Left cardiac atrium (tissue), 4 donors: ENCODE results near the gene RGS3. TPM values are rescaled to one million over a fixed set of nuclear protein-coding genes. Genes with fewer than 3 reads are reported as not detected.
A peak's percentile ranks its signal among the peaks of the same experiment; 100 is the strongest.

Experiments used
- ATAC-seq, 2 donors: fragments of 200-7000 bp; cut with Tn5 transposase; one replicate each; pipeline ENCODE4 v1.9.1; 2020; ENCODE audit warnings: mild to moderate bottlenecking in 2 of 2, moderate library complexity in 2 of 2
- DNase-seq: peaks from one replicate; pipeline ENCODE4 v3.0.0-alpha.2; 2020
- intact Hi-C, 2 donors: fragments of 100-400 bp; cut with DNase I; formaldehyde crosslinking; loops; one replicate each; pipeline versions ENCODE4 v1.14.1 to v1.15.1; 2022 to 2023
- total RNA-seq, 2 donors: library from RNA; stranded (reverse); fragmentation: NEBNext Ultra II Directional; extraction: Animal tissue kit (Norgen Biotek cat#: 25700); gene quantifications; one replicate each; pipeline ENCODE4 v1.2.1, GENCODE V29; 2021
- donor health status: DM: no; HTN: yes; CAD: no.
- donor health status: DM: no; HTN: yes; CAD: no; lungs with severe emphysema.
- donor health status: DM: yes; HTN: yes; CAD: no.
- donor health status: Dilated cardiomyopathy.

RGS3 gene
- total RNA-seq, 2 donors from 2014 or later = 124 to 131 TPM

GRCh38 chr9:113558632-113559502 is 95.3 kb downstream of the RGS3 start:
- intact Hi-C loops = no loop called here
- ATAC-seq = peak; percentile 97
- DNase-seq = peak; percentile 93

GRCh38 chr9:113559834-113560800 is 96.6 kb downstream of the RGS3 start:
- intact Hi-C loops = no loop called here

GRCh38 chr9:113562653-113563381 is 99.3 kb downstream of the RGS3 start:
- peak; percentile 12 for DNase-seq
- intact Hi-C loops = no loop called here
- no peak for ATAC-seq

More at GRCh38 chr9:113559834-113560800, 96.6 kb downstream of the RGS3 start:
- DNase-seq (peak; percentile 18), ATAC-seq (no peak)

- no peak for ATAC-seq
- intact Hi-C loops = no loop called here
- DNase-seq = no peak
Measured at GRCh38 chr9:113563826-113564497, 100.4 kb downstream of the RGS3 start.

- ATAC-seq = peak; percentile 82 to 83
Measured at GRCh38 chr9:113564498-113565237, 101.1 kb downstream of the RGS3 start.

GRCh38 chr9:113566016-113566711 is 102.6 kb downstream of the RGS3 start:
- intact Hi-C loops = no loop called here
- DNase-seq (no peak), ATAC-seq (peak in 1 of 2 donors; percentile 4)

More at GRCh38 chr9:113564498-113565237, 101.1 kb downstream of the RGS3 start:
- peak; percentile 74 for DNase-seq
- intact Hi-C loops = no loop called here

- intact Hi-C loops = no loop called here
Measured at GRCh38 chr9:113566712-113567071, 103.2 kb downstream of the RGS3 start.

GRCh38 chr9:113567361-113568080 is 104.0 kb downstream of the RGS3 start:
- intact Hi-C loops = no loop called here
- DNase-seq (no peak), ATAC-seq (no peak)

More at GRCh38 chr9:113566712-113567071, 103.2 kb downstream of the RGS3 start:
- DNase-seq (no peak), ATAC-seq (peak; percentile 2 to 16)

- DNase-seq = no peak
- intact Hi-C loops = no loop called here
- ATAC-seq = no peak
Measured at GRCh38 chr9:113568081-113568435, 104.5 kb downstream of the RGS3 start.

GRCh38 chr9:113568571-113569321 is 105.2 kb downstream of the RGS3 start:
- DNase-seq = no peak
- ATAC-seq = peak in 1 of 2 donors; percentile 2
- intact Hi-C loops = no loop called here

- ATAC-seq = no peak
- no peak for DNase-seq
- intact Hi-C loops = no loop called here
Measured at GRCh38 chr9:113569472-113570060, 106.0 kb downstream of the RGS3 start.

GRCh38 chr9:113570106-113570505 is 106.6 kb downstream of the RGS3 start:
- DNase-seq = no peak

GRCh38 chr9:113570749-113571711 is 107.5 kb downstream of the RGS3 start:
- intact Hi-C loops = no loop called here
- no peak for DNase-seq
- ATAC-seq = peak in 1 of 2 donors; percentile 3

More at GRCh38 chr9:113570106-113570505, 106.6 kb downstream of the RGS3 start:
- intact Hi-C loops = no loop called here
- no peak for ATAC-seq

GRCh38 chr9:113572076-113572861 is 108.7 kb downstream of the RGS3 start:
- intact Hi-C loops = no loop called here
- DNase-seq (no peak), ATAC-seq (peak; percentile 21 to 71)
